ENCODE measurements around the gene SLC6A11. TPM values are rescaled to one million over a fixed set of nuclear protein-coding genes. Genes with fewer than 3 reads are reported as not detected.
A peak's percentile ranks its signal among the peaks of the same experiment; 100 is the strongest.

Gene SLC6A11
- total RNA-seq, 1 experiment from 2014 or later = 0.02 TPM

DNA sequence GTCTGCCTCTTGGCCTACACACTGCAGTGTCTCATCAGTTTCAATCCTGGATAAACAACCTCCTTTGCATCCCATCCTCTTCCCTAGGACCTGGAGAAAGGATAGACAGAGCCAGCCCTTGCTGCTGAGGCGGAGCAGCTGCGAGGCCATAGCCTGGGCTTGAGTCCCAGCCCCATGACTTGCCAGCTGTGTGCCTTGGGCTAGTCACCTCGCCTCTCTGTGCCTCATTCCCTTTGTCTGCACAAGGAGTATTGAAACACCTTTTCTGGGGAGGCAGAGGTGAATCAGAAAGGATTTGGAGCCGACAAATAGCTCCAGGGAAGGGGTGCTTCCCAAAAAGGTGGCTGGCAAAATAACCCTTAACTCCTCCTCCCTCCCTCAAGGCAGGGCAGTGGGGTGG, 111.5 kb downstream of the SLC6A11 start:
- no peak for DNase-seq (ENCODE audit: extremely low read depth, low read depth)

- no peak for DNase-seq (ENCODE audit: extremely low read depth, low read depth)
Observed at GRCh38 chr3:10928407-10928960, 112.5 kb downstream of the SLC6A11 start.

DNA sequence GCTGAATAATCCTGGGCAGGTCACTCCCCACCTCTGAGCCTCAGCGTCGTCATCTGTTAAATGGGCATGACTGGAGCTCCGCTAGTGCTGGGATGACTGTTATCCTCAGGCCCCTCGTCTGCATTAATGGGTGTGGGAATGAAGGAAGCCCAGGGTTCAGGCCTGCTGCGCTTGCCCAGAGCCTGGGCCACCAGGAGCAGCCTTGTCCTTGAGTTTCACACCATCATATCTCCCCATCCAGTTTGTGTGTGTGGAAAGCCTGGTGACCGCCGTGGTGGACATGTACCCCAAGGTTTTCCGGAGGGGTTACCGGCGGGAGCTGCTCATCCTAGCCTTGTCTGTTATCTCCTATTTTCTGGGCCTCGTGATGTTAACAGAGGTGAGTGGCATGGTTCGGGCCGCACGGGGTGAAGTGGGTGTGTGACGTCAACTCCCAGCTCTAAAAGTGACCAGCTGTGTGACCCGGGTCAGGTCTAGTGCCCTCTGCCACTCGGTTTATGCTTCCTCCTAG, 113.0 kb downstream of the SLC6A11 start:
- no peak for DNase-seq (ENCODE audit: extremely low read depth, low read depth)

GRCh38 chr3:10929978-10930665, 114.1 kb downstream of the SLC6A11 start:
- no peak for DNase-seq (ENCODE audit: extremely low read depth, low read depth)

DNA sequence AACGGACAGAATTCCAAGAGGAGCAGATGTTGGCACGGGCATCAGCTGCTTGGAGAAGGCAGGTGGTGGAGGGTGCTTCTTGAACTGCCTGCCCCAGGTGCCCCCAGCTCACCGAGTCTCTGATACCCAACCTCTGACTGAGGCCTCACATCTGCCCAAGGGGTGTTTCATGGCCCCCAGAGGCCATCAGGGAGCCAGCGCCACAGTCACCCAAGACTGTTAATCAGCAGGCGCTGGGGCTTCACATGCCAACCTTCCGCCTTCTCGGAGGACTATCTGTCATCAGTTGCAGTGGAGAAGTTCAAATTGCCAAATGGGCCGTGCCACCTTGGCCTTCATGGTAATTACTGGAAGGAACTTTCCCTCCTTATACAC, 114.6 kb downstream of the SLC6A11 start:
- DNase-seq (ENCODE audit: extremely low read depth, low read depth) = no peak

DNA sequence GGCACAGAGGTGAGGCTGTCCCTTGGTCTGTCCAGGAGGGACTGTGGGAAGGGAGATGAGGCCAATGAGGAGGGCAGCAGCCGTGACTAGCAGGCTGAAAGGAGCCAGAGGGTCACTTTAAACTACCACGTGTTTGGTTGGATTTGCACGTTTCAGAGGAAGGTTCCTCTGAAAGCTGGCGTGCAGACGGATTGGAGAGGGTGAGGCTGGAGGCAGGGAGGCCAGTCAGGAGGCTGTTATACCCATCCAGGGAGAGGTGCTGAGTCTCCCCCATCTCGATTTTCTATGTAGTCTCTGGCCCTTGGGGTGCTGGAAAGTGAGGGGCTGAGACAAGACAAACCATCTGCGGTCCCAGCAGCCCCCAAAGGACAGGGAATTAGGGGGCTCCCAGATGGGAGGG, 116.6 kb downstream of the SLC6A11 start:
- no peak for DNase-seq (ENCODE audit: extremely low read depth, low read depth)

- DNase-seq (ENCODE audit: extremely low read depth, low read depth) = no peak
Observed at GRCh38 chr3:10933021-10933420, 117.0 kb downstream of the SLC6A11 start.

- DNase-seq (ENCODE audit: extremely low read depth, low read depth) = no peak
Observed at GRCh38 chr3:10933470-10933804, 117.4 kb downstream of the SLC6A11 start.

DNA sequence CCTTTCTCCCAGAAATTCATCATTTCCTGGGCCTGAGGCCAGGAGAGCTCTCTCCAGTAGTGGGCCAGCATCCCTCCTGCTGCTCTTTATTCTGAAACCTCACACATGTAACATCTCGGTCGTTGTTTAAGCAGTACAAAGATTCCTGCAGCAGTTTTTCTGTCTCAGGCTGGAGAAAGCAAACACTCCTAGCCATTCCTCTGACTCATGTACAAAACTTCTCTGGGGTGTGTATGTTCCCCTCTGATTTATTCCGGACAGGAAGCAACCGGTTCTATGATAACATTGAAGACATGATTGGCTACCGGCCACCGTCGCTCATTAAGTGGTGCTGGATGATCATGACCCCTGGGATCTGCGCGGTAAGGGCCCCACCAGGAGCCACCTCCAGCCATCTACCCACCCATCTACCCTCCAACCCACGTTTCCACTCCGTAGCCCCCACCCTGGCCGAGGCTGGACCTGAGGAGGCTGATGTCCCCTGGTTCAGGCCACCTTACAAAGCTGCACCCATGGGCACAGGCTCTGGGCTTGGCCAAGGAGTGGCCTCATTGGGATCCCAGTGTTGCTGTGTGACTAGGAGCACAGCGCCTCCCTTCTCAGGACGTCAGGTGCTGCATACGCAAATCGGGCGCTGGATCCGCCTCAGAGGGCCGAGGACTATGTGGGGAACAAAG, 117.9 kb downstream of the SLC6A11 start:
- DNase-seq (ENCODE audit: extremely low read depth, low read depth) = no peak

GRCh38 chr3:10935028-10935427, 119.0 kb downstream of the SLC6A11 start:
- DNase-seq (ENCODE audit: extremely low read depth, low read depth) = no peak

- DNase-seq (ENCODE audit: extremely low read depth, low read depth) = no peak
Observed at GRCh38 chr3:10935846-10936631, 120.0 kb downstream of the SLC6A11 start.

DNA sequence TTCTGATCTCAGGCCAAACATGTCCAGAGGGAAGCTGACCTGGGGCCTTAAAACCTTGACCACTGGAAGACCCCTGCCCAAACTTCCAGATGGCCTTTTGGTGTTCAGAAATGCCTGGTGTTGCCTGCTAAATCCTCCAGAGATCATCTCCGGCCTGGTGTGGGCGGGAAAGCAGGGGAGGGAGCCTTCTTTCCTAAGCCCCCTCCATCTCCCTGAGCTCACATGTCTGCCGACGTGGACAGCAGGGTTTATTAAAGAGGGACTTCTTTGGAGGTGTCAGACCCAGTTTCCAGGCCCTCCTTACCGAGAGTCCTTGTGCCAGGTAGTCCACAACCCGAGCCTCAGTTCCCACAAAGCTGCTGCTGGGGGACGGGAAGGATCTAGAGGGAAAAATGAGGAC, 120.7 kb downstream of the SLC6A11 start:
- DNase-seq (ENCODE audit: extremely low read depth, low read depth) = no peak

DNA sequence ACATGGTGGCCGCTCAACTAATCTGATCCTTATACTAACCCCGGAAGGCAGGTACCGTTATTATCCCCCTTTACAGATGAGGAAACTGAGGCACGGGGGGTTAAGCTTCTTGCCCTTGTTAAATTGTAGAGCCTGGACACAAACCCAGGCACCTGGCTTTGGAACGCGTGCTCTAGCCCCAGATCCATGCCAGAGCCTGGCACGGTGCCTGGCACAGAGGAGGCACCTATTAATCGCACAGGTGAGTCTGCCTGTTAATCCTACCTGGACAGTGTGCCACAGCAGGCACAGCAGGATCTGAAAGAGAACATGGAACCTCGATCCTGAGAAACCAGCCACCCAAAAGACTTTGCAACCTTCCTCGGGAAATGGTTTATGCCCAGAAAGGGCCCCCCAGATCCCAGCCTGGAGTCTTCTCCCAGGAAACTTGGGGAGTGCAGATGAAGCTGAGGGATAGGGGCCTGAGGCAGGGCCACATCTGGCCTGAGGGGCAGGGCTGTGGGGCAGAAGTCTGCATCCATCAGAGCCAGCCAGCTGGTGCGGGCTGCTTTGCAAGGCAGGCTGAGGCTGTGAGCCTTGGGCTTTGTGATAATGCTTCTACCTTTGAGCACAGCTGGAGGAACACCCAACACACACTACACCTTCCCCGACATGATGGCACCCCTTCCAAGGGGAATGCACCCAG, 121.3 kb downstream of the SLC6A11 start:
- DNase-seq (ENCODE audit: extremely low read depth, low read depth) = no peak

DNA sequence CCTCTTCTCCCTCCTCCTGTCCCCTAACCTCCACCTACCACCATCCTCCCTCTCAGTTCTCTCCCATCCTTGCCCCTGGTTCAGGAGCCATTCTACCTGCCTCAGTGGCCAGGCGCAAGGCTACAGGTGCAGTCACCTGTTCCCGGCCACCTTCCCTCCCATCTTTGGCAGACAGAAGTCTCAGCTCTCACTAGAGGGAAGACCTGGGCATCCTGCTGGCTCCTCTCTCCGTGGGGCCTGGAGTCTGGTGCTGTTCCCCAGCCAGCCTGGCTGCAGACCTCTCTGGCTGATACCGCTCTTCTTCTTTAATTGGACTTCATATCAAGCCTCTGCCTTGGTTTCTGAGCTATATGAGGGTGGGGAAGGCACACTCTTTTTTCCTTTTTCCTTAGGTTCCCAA, 123.5 kb downstream of the SLC6A11 start:
- no peak for DNase-seq (ENCODE audit: extremely low read depth, low read depth)

GRCh38 chr3:10940106-10940505, 124.1 kb downstream of the SLC6A11 start:
- no peak for DNase-seq (ENCODE audit: extremely low read depth, low read depth)

DNA sequence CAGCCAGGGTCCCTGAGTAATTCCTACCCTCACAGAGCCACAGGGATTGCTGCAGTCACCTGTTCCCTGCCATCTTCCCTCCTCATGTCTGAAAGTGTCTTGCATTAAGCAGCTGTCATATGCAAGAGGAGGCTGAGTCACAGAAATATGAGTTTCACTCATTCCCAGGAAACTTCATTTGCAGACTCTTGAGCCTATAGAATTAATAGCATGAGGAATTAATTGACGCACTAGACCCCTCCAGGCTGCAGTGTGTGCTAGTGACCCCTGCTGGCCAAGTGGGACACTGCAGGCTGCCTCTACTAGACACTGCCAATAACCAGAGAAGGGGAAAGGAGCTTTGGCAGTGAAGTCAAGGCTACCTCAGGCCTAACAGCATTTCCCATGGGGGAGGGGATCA, 125.9 kb downstream of the SLC6A11 start:
- no peak for DNase-seq (ENCODE audit: extremely low read depth, low read depth)

DNA sequence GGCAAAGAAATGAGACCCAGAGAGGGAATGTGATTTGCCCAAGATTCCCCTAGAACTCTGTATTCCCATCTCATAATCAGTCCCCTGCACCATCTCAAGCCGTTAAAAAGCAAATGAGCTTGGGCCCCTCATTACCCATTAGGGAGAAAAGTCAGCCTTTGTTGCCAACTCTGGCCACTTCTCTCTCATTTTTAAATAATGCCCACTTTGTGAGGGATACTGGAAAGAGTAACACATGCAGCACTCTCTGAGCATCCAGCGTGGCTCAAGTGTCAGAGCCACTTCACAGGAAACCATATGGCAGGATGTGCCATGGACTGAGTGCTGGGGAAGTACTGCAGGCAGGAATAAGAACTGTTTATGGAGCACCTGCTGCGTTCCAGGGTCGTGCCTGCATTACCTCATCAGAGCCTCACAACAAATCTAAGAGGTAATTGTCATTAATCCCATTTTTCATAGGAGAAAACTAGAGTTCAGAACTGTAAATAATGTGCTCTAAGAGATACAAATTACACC, 126.7 kb downstream of the SLC6A11 start:
- DNase-seq (ENCODE audit: extremely low read depth, low read depth) = no peak

DNA sequence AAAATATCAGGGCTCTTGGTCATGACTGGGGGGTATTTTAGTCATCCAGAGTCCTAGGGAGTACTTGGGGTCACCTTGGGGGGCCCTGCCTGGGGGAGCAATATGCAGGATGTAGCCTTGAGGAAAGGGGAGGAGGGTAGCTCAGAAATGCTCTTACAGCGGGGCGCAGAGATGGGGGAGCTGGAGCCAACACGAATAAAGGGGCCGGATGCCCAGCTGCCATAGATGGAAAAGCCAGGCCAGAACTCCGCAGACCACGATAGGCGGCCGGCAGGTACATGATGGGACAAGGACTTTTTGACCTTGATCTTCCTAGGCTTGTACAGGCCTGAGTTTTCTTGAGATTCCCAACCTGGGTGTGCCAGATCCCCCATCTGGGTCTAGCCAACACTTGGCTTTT, 128.8 kb downstream of the SLC6A11 start:
- DNase-seq (ENCODE audit: extremely low read depth, low read depth) = no peak

DNA sequence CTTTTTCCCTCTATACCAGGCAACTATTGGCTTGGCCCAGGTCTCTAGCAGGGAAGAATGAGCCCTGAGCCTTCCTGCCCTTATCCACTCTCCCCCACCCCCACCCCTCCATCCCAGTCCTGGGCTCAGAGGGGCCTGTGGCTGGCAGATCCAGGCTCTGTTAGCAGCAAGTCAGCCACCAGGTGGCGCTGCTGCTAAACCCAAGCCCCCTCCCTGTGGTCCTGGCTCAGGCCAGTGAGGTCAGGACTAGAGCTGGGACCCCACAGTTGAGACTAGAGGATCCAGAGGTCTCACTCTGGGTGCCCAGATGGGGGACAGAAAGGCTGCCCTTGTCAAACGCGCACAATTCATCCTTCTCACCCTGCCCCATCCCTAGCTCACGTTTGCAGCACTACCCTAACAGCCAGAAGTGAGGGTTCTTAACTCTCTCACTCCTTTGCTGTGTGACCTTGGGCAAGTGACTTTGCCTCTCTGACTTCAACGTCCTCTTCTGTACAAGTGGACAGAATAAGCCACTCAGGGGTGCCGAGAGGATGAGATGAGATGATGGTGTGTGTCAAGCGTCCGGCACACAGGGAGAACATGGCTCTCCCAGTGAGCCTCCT, 129.8 kb downstream of the SLC6A11 start:
- DNase-seq (ENCODE audit: extremely low read depth, low read depth) = peak; percentile 38

- DNase-seq (ENCODE audit: extremely low read depth, low read depth) = no peak
Observed at GRCh38 chr3:10946526-10946925, 130.5 kb downstream of the SLC6A11 start.
